Measurements from ENCODE around the gene KSR1. TPM values are rescaled to one million over a fixed set of nuclear protein-coding genes. Genes with fewer than 3 reads are reported as not detected.

Gene KSR1
- total and polyA plus RNA-seq, 12 donors = 16.0 to 50.4 (median 38.5) TPM

GRCh38 chr17:27575096-27575911 is 119.1 kb downstream of the KSR1 start:
- TF ChIP-seq POLR2A (IDR thresholded peaks at IDR 0.05) (no peak), CTCF (IDR thresholded peaks at IDR 0.05) (no peak)
- Histone ChIP-seq H3K27ac (no peak overlapping the region), H3K36me3 (replicated peaks in 1 of 2) (no peaks in the 10 kb centered on the region), H3K9me3 (replicated peaks in 1 of 3) (no peaks in the 10 kb centered on the region), H3K4me3 (no peak overlapping the region), H3K4me1 (replicated peaks in 1 of 2) (peaks cover 34 to 61% of the 10 kb centered on the region in 2 donors), H3K27me3 (no peaks in the 10 kb centered on the region)
- 96 to 99% (median 97%) methylated on average over 3 of the region's 3 CpGs for WGBS, 4 donors
- no peak for DNase-seq
- intact Hi-C loops (cut with DNase I) = no loop called here

GRCh38 chr17:27575912-27576252 is 119.6 kb downstream of the KSR1 start:
- H3K27ac ChIP-seq = peak overlapping the region in 1 of 5 donors; percentile 97
- intact Hi-C loops (cut with DNase I) = no loop called here

GRCh38 chr17:27576477-27577083 is 120.3 kb downstream of the KSR1 start:
- TF ChIP-seq POLR2A (IDR thresholded peaks at IDR 0.05) = no peak
- no peak for TF ChIP-seq CTCF (IDR thresholded peaks at IDR 0.05)
- 60 to 70% (median 65%) methylated on average over 8 of the region's 8 CpGs for WGBS, 4 donors
- no peak for DNase-seq
- peaks cover 31 to 55% of the 10 kb centered on the region in 2 donors for H3K4me1 ChIP-seq (replicated peaks in 1 of 2)
- no peaks in the 10 kb centered on the region for H3K9me3 ChIP-seq (replicated peaks in 1 of 3)
- H3K27ac ChIP-seq = peak overlapping the region; percentile 84 to 97 (median 86)
- intact Hi-C loops (cut with DNase I) = no loop called here
- no peaks in the 10 kb centered on the region for H3K27me3 ChIP-seq
- H3K4me3 ChIP-seq = no peak overlapping the region
- no peaks in the 10 kb centered on the region for H3K36me3 ChIP-seq (replicated peaks in 1 of 2)

More at GRCh38 chr17:27575912-27576252, 119.6 kb downstream of the KSR1 start:
- WGBS, 4 donors = 98 to 100% (median 98%) methylated on average over 2 of the region's 2 CpGs
- Histone ChIP-seq H3K36me3 (replicated peaks in 1 of 2) (no peaks in the 10 kb centered on the region), H3K9me3 (replicated peaks in 1 of 3) (no peaks in the 10 kb centered on the region), H3K27me3 (no peaks in the 10 kb centered on the region), H3K4me1 (replicated peaks in 1 of 2) (peaks cover 31 to 61% of the 10 kb centered on the region in 2 donors), H3K4me3 (no peak overlapping the region)
- no peak for TF ChIP-seq CTCF (IDR thresholded peaks at IDR 0.05)
- no peak for TF ChIP-seq POLR2A (IDR thresholded peaks at IDR 0.05)
- DNase-seq = no peak

GRCh38 chr17:27577121-27577761 is 121.0 kb downstream of the KSR1 start:
- Histone ChIP-seq H3K4me1 (replicated peaks in 1 of 2) (peaks cover 31 to 55% of the 10 kb centered on the region in 2 donors), H3K4me3 (no peak overlapping the region), H3K27ac (peak overlapping the region; percentile 84 to 97 (median 86)), H3K9me3 (replicated peaks in 1 of 3) (no peaks in the 10 kb centered on the region), H3K27me3 (no peaks in the 10 kb centered on the region), H3K36me3 (replicated peaks in 1 of 2) (no peaks in the 10 kb centered on the region)
- intact Hi-C loops (cut with DNase I) = no loop called here
- TF ChIP-seq CTCF (IDR thresholded peaks at IDR 0.05) (no peak), POLR2A (IDR thresholded peaks at IDR 0.05) (peak in 1 of 2 donors; percentile 24)
- DNase-seq = peak in 6 of 7 donors; percentile 66 to 81 (median 76)
- WGBS, 4 donors = 46 to 49% (median 46%) methylated on average over 14 to 20 of the region's 20 CpGs
